Activated T-cell treated with anti-CD3 and anti-CD28 coated beads, Interleukin-2, amount 50 U/mL, for 48 hours (primary cell): ENCODE measurements around the gene TRABD.
"Not testable (repeated sequence)": the region's sequence is repeated elsewhere in the genome, so short reads cannot be mapped to it uniquely, and the experiment has no call there.

Experiments
- DNase-seq, 2 experiments: peaks; one replicate each; pipeline ENCODE4 v3.0.0-alpha.2; 2020

The TRABD gene

DNA sequence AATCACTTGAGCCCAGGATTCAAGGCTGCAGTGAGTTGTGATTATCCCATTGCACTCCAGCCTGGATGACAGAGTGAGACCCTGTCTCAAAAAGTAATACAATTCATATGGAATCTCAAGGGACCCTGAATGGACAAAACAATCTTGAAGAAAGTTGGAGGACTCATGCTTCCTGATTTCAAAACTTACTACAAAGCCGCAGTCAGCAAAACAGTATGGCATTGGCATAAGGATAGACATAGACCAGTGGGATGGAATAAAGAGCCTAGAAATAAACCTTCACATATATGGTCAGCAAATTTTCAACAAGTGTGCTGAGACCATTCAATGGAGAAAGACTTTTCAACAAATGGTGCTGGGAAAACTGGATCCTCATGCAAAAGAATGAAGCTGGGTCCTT is 17.6 kb downstream of the TRABD start:
- no peak for DNase-seq

DNA sequence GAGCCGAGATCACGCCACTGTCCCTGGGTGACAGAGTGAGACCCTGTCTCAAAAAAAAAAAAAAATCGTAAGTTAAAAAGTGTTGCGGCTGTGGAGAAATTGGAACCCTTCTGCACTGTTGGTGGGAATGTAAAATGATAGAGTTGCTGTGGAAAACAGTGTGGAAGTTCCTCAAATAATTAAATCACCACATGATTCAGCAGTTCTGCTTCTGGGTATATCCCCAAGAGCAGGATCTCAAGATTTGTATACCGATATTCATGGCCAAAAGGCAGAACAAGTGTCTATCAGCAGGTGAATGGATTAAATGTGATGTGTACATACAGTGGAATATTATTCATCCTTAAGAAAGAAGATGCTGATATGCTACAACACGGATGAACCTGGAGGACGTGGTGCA is 18.9 kb downstream of the TRABD start:
- DNase-seq = no peak

DNA sequence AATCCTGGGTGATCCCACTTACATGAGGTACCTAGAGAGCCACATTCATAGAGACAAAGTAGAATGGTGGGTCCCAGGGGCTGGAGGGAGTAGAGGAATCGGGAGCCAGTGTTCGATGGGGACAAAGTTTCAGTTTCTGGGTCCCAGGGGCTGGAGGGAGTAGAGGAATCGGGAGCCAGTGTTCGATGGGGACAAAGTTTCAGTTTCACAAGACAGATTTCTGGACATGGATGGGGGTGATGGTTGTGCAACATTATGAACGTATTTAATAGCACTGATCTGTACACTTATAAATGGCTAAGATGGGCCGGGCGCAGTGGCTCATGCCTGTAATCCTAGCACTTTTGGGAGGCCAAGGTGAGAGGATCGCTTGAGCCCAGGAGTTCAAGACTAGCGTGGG is 19.3 kb downstream of the TRABD start:
- not testable (repeated sequence) for DNase-seq

DNA sequence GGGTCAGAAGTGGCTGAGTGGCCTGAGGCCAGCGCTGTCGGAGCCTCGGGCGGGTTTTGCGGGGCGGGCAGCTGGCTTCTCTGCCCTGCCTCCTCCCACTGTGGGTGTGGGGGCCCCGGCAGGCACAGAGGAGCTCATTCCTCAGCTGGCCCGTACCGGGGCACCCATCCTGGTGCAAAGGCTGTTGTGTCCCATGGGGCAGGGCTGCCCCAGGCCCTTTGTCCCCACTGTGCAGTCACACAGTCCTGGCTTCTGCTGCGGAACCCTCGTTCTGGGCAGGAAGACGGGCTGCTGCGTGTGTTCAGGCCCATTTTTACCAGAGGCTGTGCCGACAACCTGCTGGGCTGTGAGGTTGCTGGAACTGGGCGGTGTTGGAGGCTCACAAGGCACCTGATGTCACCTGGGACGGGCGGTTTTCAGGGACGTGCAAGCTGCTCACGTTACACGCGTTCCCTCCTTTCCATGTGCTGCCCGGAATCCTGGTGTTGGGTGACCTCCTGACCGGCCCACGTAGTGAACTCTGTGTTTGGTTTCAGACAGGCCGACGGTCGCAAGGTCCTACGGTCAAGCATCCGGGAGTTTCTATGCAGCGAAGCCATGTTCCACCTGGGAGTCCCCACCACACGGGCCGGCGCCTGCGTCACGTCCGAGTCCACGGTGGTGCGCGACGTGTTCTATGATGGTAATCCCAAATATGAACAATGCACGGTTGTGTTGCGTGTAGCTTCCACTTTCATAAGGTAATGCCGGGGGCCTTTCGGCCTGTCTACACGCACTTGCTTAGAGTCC is 20.3 kb downstream of the TRABD start:
- DNase-seq = no peak

DNA sequence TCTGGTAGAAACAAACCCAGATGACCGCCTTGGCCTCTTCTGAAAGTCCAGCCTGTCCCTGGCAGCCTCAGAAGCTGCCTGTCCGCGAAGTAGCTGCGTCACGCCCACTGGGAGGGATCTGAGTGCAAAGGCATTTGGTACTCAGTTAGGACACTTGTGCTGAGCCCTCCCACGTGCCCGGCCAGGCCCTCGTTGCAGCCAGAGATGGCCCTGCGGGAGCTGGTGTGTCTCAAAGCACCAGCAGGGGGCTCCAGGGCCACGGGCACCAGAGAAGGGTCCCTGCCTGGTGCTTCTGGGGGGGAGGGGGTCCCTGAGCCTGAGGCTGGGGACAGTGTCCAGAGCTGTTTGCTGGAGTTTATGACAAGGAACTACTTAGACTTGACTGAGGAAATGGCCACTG is 20.9 kb downstream of the TRABD start:
- no peak for DNase-seq

DNA sequence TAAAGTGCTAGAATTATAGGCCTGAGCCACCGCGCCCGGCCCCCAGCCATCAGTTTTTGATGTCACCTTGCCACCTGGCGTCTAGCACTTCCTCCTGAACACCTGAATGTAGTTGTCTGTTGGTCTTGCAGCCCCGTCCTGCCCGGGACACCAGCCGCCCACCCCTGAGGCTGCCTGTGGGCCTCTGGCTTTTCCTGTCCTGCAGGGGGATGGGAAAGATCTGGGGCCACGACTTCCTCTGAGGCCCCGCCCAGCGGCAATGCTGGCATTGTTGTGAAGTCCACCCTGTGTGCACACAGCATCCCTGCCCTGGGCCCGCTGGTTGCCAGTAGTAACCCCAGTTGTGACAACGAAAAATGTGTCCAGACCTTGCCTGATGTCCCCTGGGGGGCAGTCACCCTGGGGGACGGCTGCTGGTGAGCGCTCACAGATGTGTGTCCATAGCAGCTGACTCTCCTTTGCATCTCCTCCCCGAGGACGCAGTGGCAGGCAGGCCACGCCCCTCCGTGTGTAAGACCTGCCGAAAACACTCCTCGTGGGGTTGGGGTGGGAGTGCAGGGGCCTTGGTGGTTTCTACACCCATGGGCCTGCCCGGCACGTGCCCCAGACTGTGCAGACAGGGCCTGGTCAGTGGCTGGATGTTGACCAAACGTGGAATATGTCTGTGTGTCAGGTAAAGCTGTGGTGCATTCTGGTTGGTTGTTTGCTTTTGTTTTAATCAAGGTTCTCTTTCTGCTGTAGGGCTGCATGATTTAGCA is 21.8 kb downstream of the TRABD start:
- DNase-seq = no peak

DNA sequence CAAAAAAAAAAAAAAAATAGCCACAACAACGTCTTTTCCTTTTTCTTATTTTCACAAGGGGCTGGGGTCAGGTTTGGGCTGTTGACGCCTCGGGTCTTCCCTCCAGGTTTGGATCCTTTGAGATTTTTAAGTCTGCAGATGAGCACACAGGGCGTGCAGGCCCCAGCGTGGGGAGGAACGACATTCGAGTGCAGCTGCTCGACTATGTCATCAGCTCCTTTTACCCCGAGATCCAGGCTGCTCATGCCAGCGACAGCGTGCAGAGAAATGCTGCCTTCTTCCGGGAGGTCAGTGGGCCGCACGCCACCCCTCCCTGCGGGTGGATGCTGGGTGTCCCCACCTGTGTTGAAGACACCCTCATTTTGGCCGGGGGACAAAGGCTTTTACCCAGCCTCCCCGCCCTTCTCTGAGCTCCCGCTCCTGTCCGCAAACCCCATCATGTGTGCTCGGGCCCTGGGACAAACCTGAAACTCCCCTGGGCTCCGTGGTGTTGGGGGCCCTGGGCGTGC is 22.8 kb downstream of the TRABD start:
- DNase-seq = no peak

DNA sequence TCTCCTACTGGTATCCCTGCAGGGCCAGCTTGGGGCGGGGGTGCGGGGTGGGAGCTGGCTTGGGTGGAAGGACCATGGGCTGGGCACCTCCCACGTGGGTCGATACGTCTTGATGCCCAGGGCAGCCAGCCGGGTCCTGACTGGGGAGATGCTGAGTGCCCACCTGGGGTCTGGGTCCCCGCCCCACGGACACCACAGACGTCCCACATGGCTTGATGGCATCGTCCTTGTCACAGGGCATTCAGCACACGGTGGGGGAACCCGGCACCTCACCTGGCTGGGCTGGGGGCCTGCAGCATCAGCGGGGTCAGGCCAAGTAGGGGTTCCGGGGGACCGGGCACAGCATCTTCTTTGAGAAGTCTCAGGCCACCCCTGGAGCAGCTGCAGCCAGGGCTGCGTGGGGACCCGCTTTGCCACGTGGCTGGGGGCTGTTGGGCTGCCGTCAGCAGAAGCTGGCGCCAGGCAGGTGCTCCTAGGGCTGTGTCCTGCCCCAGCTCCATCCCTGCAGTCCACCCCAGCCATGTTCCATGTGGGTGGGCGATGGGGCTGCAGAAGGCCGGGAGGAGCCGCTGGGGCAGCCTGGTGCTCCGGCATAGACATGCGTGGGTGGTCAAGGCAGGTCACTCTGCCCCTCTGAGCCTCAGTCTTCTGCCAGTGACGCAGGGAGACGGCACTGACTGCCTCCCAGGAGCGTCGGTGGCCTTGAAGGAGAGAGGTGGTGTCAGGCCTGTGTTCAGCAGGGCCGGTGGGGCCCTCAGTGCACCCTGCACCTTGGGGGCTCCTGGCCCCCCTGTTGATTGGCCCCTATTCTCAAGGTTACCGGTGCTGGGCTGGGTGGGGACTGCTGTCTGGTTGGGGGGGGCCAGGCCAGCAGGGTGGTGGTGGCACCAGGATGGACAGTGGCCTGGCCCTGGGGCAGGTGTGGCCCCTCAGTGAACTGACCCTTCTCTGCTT is 23.5 kb downstream of the TRABD start:
- peak in 1 of 2 experiments; percentile 19 for DNase-seq

DNA sequence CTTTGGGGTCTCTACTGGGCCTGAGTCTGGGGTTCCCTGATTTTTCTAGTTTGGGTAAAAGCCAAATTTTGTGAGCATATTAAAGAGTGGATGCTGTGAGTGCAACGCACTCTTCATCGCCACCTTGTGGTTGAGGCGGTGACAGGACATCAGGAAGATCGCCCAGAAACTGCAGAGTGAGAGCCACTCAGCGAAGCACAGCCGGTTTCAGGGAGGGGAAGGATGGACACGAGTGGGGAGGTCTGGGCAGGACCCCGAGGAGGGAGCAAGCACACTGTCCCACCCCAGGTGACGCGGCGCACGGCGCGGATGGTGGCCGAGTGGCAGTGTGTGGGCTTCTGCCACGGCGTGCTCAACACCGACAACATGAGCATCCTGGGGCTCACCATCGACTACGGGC is 24.2 kb downstream of the TRABD start:
- peak; percentile 76 to 78 for DNase-seq

DNA sequence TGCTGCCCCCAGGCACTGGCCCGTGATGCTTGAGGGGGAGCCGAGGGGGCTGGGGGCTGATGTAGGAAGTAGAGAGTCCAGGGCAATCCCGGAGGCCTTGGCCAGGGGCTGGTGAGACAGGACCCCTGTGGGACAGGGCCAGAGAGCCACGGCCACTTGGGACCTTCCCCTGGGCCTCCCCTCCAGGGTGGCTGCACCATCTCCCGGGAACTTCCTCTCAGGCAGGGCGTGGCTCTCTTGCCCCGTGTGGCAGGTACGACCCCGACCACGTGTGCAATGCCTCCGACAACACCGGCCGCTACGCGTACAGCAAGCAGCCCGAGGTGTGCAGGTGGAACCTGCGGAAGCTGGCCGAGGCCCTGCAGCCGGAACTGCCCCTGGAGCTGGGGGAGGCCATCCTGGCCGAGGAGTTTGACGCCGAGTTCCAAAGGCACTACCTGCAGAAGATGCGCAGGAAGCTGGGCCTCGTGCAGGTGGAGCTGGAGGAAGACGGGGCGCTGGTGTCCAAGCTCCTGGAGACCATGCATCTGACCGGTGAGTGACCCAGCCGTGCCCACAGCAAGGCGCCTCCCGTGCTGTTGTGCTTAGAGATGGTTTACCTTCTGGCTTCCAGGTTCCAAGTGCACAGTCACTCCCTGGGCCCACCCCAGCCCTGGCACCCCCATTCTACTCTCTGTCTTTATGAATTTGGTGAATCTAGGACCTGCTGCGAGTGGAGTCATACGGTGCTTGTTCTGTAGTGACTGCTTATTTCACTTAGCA is 24.8 kb downstream of the TRABD start:
- no peak for DNase-seq

DNA sequence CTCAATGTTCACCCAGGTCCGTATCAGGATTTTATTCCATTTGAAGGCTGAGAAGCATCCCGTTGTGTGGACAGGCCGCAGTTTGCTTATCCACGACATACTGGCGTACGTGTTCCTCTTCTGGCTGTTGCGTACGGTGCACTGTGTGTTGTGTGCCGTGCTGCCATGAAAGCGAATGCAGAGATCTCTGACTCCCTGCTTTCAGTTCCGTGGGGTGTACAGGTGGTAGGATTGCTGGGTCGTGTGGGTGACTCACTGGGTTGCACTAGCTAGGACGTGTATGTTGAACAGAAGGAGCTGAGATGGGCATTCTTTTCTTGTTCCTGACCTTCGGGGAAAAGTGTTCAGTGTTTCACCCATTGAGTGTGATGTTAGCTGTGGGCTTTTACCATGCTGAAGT is 25.4 kb downstream of the TRABD start:
- peak in 1 of 2 experiments; percentile 16 for DNase-seq

DNA sequence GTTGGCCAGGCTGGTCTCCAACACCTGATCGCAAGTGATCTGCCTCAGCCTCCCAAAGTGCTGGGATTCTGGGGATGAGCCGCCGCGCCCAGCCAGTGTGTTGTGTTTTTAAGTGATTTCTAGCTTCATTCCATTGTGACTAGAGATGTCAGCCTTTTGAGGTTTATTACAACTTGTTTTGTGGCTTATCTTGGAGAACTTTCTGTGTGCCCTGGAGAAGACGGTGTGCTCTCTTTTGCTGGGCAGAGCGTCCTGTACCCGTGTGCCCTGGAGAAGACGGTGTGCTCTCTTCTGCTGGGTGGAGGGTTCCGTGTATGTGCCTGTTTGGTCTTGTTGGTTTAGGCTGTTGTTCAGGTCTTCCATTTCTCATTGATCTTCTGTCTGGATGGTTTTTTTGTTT is 27.6 kb downstream of the TRABD start:
- no peak for DNase-seq

DNA sequence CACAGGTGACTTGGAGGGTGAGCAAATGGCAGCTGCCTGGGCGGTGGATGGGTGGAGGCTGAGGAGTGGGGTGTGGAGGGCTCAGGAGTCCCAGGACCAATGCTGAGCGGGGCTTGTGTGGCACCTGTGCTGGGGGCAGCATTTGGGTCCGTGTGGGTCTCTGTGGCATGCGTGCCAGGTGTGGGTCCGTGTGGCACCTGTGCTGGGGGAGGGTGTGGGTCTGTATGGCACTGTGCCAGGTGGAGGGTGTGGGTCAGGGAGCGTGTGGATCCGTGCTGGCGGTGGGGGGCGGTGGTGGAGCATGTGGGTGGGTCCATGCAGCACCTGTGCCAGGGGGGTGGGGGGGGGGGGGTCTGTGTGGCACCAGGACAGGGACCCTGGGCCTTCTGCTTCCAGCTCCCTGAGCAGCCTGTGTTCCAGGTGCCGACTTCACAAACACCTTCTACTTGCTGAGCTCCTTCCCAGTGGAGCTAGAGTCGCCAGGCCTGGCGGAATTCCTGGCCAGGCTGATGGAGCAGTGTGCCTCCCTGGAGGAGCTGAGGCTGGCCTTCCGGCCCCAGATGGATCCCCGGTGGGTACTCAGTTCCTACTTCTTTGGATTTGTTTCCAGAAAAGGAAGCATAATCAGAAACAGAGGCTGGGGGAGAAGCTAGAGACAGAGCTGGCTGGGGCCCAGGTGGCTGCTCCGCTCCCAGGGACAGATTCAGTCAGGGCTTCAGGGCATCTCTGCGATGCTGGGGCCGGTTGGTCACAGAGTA is 29.8 kb downstream of the TRABD start:
- no peak for DNase-seq

DNA sequence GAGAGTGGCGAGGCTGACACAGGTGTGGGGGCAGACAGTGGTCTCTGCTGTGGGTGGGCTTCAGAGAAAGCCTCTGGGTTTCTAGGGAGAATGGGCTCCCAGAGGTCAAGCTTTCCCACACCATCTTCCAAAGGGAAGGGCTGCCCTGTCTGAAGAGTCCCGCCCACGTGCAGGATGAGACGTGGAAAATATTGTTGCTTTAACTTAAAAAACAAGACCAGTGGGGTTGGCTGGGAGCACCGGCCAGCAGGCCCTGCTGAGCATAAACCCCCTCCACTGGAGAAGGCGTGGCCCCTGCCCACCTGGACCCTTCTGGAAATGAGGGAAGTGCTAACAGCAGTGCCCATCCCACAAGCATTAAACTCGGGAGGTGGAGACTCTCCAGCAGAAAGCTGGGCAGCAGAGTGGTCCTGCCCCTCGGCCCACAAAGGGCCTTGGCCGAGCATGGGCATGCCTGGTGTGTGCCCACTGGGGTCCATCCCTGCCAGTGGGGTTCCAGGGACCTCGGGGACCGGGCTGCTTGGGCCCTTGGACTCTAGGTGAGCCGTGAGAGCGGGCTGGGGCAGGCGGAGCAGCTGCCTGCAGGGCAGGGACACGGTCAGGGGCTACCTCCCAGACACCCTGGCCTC is 30.5 kb downstream of the TRABD start:
- no peak for DNase-seq

DNA sequence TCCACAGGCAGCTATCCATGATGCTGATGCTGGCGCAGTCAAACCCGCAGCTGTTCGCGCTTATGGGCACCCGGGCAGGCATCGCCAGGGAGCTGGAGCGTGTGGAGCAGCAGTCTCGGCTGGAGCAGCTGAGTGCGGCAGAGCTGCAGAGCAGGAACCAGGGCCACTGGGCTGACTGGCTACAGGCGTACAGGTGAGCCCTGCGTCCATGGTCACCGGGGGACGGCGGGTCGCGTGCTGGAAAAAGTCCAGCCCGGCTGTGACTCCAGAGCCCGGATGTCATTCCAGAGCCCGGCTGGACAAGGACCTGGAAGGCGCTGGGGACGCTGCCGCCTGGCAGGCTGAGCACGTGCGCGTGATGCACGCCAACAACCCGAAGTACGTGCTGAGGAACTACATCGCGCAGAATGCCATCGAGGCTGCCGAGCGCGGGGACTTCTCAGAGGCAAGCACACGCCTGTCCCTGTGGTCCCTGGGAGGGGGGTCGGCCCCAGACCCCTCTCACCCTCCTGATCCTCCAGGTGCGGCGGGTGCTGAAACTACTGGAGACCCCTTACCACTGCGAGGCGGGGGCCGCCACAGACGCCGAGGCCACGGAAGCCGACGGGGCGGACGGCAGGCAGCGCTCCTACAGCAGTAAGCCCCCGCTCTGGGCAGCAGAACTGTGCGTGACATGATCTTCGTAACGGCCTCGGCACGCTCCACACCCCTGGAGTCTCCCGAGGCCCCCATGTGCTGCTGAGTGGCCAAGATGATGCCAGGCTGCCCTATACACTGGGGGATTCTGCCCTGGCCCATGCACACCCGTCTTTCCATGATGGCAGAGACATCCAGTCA is 31.2 kb downstream of the TRABD start:
- no peak for DNase-seq

DNA sequence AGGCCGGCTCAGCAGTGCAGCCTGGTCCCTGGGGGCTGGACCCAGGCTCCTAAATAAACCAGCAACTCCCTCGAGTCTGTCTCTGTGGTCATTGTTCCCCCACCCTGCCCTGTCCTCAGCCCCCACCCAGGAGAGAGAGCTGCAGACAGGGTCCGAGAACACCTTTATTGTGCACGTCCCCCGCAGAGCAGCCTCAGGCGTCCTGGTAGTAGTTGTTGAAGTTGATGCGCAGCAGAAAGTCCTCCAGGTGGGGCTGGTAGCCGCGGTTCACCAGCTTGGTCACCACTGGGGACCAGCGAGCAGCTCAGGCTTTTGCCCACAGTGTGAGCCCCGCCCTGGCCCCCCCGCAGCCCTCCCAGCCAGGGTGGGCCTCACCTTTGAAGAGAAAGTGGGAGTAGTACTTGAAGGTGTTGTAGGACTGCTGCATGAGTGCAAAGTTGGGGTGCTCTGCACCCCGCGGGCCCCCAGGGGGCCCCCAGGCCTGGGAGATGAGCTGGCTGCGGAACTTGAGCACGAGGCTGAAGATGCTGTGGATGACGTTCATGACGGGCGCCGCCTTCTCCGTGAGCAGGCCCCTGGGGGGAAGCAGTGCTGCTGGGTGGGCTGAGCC is 31.9 kb downstream of the TRABD start:
- DNase-seq = no peak

DNA sequence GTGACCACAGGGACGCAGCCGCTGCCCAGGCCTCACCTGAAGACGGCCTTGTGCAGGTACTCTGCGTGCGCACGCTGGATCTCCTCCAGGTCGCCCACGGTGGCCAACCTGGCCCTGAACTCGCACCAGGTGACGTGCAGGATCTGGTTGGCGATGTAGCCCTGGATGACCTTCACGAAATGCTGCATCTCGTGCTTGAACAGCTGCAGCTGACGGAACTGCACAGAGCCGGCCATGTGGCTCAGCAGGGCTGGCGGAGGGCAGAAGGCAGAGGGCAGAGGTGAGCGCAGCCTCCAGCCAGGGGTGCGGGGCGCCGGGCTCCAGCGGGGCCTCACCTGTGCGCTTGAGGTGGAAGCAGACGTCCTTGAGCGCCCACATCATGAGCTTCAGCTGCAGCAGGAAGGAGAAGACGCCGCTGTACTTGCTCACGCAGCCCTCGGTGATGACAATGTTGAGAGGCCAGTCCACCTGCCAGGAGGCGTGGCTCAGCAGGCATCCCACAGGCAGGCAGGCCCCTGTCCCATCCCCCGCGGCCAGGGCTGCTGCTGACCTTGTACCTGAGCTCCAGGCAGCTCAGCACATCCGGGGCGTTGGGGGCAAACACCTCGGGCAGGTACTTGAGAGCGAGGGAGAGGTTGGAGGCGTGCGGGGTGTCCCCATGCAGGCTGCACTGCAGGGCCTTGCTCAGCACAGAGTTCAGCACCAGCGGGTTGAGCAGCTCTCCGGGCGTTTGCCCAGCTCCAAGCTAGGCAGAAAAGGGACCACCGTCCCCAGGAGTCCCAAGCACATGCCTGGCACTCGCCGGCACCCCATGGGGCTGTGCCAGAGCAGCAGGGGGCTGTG is 32.7 kb downstream of the TRABD start:
- DNase-seq = no peak

DNA sequence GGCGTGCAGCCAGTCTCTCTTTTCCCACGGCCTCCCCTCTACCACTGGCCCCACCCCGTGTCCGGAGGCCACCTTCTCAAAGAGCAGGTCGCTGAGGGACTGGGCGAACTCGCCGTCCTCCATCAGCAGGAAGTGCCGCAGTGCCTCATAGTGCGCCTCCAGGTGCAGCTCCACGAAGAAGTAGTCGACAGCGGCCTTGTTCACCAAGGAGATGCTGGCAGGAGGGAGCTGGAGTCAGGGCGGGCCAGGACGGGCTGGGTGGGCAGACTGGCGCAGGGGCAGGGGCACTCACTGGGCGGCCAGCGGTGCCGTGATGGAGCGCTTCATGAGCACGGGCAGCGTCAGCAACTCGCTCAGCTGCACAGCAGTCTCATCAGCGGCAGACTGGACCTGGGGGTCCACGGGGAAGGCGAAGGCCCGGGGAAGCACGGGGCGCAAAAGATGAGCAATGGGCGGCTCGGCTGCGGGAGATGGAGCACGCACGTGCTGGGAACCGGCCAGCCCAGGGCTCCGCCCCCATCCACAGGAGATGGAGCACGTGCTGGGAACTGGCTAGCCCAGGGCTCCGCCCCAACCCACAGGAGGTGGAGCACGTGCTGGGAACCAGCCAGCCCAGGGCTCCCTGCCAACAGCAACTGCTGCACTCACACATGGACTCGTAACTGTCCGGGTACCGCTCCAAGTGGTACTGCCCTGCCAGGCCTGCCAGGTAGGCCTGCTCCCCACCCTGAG is 33.4 kb downstream of the TRABD start:
- DNase-seq = no peak
